ENCODE data around the gene PCDH7. TPM values are rescaled to one million over a fixed set of nuclear protein-coding genes. Genes with fewer than 3 reads are reported as not detected.

Gene PCDH7
- total RNA-seq, 4 donors from 2014 or later: 0.94 to 1.3 (median 1.2) TPM

- no peak for TF ChIP-seq CTCF (IDR thresholded peaks at IDR 0.05; ENCODE audit: low read depth)
Observed at GRCh38 chr4:30728311-30728710, 8.1 kb downstream of the PCDH7 start.

GRCh38 chr4:30743897-30744296 lies 23.7 kb downstream of the PCDH7 start:
- TF ChIP-seq CTCF (IDR thresholded peaks at IDR 0.05; ENCODE audit: low read depth): no peak

- no peak for TF ChIP-seq CTCF (IDR thresholded peaks at IDR 0.05; ENCODE audit: low read depth)
Observed at GRCh38 chr4:30744386-30744785, 24.2 kb downstream of the PCDH7 start.

GRCh38 chr4:30744957-30745640 lies 24.9 kb downstream of the PCDH7 start:
- no peak for TF ChIP-seq CTCF (IDR thresholded peaks at IDR 0.05; ENCODE audit: low read depth)

- no peak for TF ChIP-seq CTCF (IDR thresholded peaks at IDR 0.05; ENCODE audit: low read depth)
Observed at GRCh38 chr4:30746735-30747134, 26.6 kb downstream of the PCDH7 start.

- TF ChIP-seq CTCF (IDR thresholded peaks at IDR 0.05; ENCODE audit: low read depth): no peak
Observed at GRCh38 chr4:30753316-30753715, 33.1 kb downstream of the PCDH7 start.

- no peak for TF ChIP-seq CTCF (IDR thresholded peaks at IDR 0.05; ENCODE audit: low read depth)
Observed at GRCh38 chr4:30754021-30754420, 33.9 kb downstream of the PCDH7 start.

All from subcutaneous adipose tissue (tissue), 4 donors.